ENCODE data around the gene MPPED1. TPM values are rescaled to one million over a fixed set of nuclear protein-coding genes. Genes with fewer than 3 reads are reported as not detected.

The MPPED1 gene
- total RNA-seq, 1 experiment from 2014 or later: not detected

DNA sequence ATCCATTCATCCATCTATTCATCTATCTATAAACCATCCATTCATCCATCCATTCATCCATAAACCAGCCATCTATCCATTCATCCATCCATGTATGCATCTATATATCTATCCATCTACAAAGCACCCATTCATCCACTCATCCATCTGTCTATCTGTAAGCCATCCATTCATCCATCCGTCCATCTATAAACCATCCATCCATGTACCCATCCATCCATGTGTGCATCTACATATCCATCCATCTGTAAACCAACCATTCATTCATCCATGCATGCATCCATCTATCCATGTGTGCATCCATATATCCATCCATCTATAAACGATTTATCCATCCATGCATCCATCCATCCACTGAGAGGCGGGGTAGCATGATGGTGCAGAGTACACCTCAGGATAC lies 58.4 kb downstream of the MPPED1 start:
- intact Hi-C loops (cut with micrococcal nuclease; ENCODE audit: unreplicated experiment): no loop called here
- no peak overlapping the region for H3K4me3 ChIP-seq (ENCODE audit: low read depth, low read length, poor library complexity, severe bottlenecking)
- BruUV-seq (replicated peaks): no TSS peak
- DNase-seq (ENCODE audit: low spot score): no peak
- H3K36me3 ChIP-seq (ENCODE audit: insufficient read depth, low read length, poor library complexity, severe bottlenecking): no peaks in the 10 kb centered on the region
- H3K4me1 ChIP-seq (ENCODE audit: insufficient read depth, low read length, poor library complexity, severe bottlenecking): no peaks in the 10 kb centered on the region
- CTCF ChIA-PET: no interaction called here
- peaks cover 47% of the 10 kb centered on the region for H3K27me3 ChIP-seq (replicated peaks; ENCODE audit: insufficient read depth, low read depth, low read length, poor library complexity)
- H3K9me3 ChIP-seq (ENCODE audit: low read depth, low read length, poor library complexity, severe bottlenecking): no peaks in the 10 kb centered on the region
- POLR2A ChIA-PET (ENCODE audit: low non-redundant PET): no interaction called here
- TF ChIP-seq, protein P1, sequence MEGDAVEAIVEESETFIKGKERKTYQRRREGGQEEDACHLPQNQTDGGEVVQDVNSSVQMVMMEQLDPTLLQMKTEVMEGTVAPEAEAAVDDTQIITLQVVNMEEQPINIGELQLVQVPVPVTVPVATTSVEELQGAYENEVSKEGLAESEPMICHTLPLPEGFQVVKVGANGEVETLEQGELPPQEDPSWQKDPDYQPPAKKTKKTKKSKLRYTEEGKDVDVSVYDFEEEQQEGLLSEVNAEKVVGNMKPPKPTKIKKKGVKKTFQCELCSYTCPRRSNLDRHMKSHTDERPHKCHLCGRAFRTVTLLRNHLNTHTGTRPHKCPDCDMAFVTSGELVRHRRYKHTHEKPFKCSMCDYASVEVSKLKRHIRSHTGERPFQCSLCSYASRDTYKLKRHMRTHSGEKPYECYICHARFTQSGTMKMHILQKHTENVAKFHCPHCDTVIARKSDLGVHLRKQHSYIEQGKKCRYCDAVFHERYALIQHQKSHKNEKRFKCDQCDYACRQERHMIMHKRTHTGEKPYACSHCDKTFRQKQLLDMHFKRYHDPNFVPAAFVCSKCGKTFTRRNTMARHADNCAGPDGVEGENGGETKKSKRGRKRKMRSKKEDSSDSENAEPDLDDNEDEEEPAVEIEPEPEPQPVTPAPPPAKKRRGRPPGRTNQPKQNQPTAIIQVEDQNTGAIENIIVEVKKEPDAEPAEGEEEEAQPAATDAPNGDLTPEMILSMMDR (conservative IDR thresholded peaks at IDR 0.05; ENCODE audit: low read depth, low read length): no peak
- TF ChIP-seq EZH2 (IDR thresholded peaks at IDR 0.05; ENCODE audit: borderline replicate concordance, low read depth, low read length, poor library complexity, severe bottlenecking): no peak
- no peak overlapping the region for H3K27ac ChIP-seq (ENCODE audit: low read depth, low read length, poor library complexity, severe bottlenecking)

- H3K27me3 ChIP-seq (replicated peaks; ENCODE audit: insufficient read depth, low read depth, low read length, poor library complexity): peaks cover 42% of the 10 kb centered on the region
- H3K9me3 ChIP-seq (ENCODE audit: low read depth, low read length, poor library complexity, severe bottlenecking): no peaks in the 10 kb centered on the region
- no peak for DNase-seq (ENCODE audit: low spot score)
- intact Hi-C loops (cut with micrococcal nuclease; ENCODE audit: unreplicated experiment): no loop called here
- no peak overlapping the region for H3K4me3 ChIP-seq (ENCODE audit: low read depth, low read length, poor library complexity, severe bottlenecking)
- no peaks in the 10 kb centered on the region for H3K36me3 ChIP-seq (ENCODE audit: insufficient read depth, low read length, poor library complexity, severe bottlenecking)
- H3K4me1 ChIP-seq (ENCODE audit: insufficient read depth, low read length, poor library complexity, severe bottlenecking): no peaks in the 10 kb centered on the region
- POLR2A ChIA-PET (ENCODE audit: low non-redundant PET): no interaction called here
- no peak overlapping the region for H3K27ac ChIP-seq (ENCODE audit: low read depth, low read length, poor library complexity, severe bottlenecking)
- BruUV-seq (replicated peaks): no TSS peak
- CTCF ChIA-PET: no interaction called here
- TF ChIP-seq EZH2 (IDR thresholded peaks at IDR 0.05; ENCODE audit: borderline replicate concordance, low read depth, low read length, poor library complexity, severe bottlenecking): no peak
- TF ChIP-seq, protein P1 (conservative IDR thresholded peaks at IDR 0.05; ENCODE audit: low read depth, low read length): no peak
Observed at GRCh38 chr22:43470941-43471585, 59.2 kb downstream of the MPPED1 start.

DNA sequence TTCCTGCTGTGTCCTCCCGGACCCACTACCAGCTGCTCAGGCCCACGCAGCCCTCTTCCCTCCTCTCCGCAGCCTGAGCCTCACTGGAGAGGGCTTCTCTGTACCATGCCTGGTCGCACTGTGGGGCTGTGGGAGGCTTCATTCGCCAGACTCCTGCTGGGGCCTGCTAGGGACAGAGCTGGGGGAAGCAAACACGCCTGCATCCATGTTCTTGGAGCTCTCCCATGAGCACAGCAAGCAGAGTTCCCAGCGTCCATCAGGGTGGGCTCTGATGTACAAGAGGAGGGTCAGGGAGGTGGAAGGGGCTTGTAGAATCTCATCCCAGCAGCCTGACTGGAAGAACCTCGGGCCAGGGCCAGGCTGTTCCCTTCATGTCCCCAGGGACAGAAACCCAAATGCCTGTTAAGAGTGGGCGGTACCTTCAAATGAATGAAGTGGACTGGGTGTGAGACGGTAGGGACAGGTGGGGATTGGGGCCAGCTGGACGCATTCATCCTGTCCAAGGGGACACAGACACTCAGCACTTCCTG lies 59.9 kb downstream of the MPPED1 start:
- H3K4me1 ChIP-seq (ENCODE audit: insufficient read depth, low read length, poor library complexity, severe bottlenecking): no peaks in the 10 kb centered on the region
- TF ChIP-seq, protein P1 (conservative IDR thresholded peaks at IDR 0.05; ENCODE audit: low read depth, low read length): no peak
- TF ChIP-seq EZH2 (IDR thresholded peaks at IDR 0.05; ENCODE audit: borderline replicate concordance, low read depth, low read length, poor library complexity, severe bottlenecking): no peak
- H3K4me3 ChIP-seq (ENCODE audit: low read depth, low read length, poor library complexity, severe bottlenecking): no peak overlapping the region
- peaks cover 35% of the 10 kb centered on the region for H3K27me3 ChIP-seq (replicated peaks; ENCODE audit: insufficient read depth, low read depth, low read length, poor library complexity)
- no peak for DNase-seq (ENCODE audit: low spot score)
- no peak overlapping the region for H3K27ac ChIP-seq (ENCODE audit: low read depth, low read length, poor library complexity, severe bottlenecking)
- BruUV-seq (replicated peaks): no TSS peak
- intact Hi-C loops (cut with micrococcal nuclease; ENCODE audit: unreplicated experiment): no loop called here
- CTCF ChIA-PET: no interaction called here
- no peaks in the 10 kb centered on the region for H3K36me3 ChIP-seq (ENCODE audit: insufficient read depth, low read length, poor library complexity, severe bottlenecking)
- POLR2A ChIA-PET (ENCODE audit: low non-redundant PET): no interaction called here
- H3K9me3 ChIP-seq (ENCODE audit: low read depth, low read length, poor library complexity, severe bottlenecking): no peaks in the 10 kb centered on the region

Data from A673 (cell line).